GM23248 (cell line): Measurements from ENCODE around the gene DLG1.

Experiments
- EZH2 ChIP-seq: fragments of 200-600 bp; sonication (generic); IDR thresholded peaks from 2 replicates; pipeline ENCODE4 v1.6.1; 2018; ENCODE audit warnings: antibody characterized with exemption, mild to moderate bottlenecking; ENCODE audit not compliant: insufficient read depth, poor library complexity, severe bottlenecking
- EZH2phosphoT487 ChIP-seq: fragments of 200-600 bp; sonication (generic); IDR thresholded peaks from 2 replicates; pipeline ENCODE4 v1.6.1; 2018; ENCODE audit warnings: antibody characterized with exemption, moderate library complexity, mild to moderate bottlenecking, low read depth; ENCODE audit not compliant: insufficient read depth

GRCh38 chr3:197278933-197279332, 19.5 kb downstream of the DLG1 start:
- TF ChIP-seq EZH2 (no peak), EZH2phosphoT487 (no peak)
